HG03432 (cell line): ENCODE data around the gene KCNK15.
"Not testable (repeated sequence)": the region's sequence is repeated elsewhere in the genome, so short reads cannot be mapped to it uniquely, and the experiment has no call there.

Experiments
- ATAC-seq: cut with Tn5 transposase; IDR thresholded peaks from one replicate; pipeline ENCODE4 v1.9.1; 2021; ENCODE audit warnings: mild to moderate bottlenecking, moderate library complexity; ENCODE audit not compliant: unreplicated experiment

The KCNK15 gene

DNA sequence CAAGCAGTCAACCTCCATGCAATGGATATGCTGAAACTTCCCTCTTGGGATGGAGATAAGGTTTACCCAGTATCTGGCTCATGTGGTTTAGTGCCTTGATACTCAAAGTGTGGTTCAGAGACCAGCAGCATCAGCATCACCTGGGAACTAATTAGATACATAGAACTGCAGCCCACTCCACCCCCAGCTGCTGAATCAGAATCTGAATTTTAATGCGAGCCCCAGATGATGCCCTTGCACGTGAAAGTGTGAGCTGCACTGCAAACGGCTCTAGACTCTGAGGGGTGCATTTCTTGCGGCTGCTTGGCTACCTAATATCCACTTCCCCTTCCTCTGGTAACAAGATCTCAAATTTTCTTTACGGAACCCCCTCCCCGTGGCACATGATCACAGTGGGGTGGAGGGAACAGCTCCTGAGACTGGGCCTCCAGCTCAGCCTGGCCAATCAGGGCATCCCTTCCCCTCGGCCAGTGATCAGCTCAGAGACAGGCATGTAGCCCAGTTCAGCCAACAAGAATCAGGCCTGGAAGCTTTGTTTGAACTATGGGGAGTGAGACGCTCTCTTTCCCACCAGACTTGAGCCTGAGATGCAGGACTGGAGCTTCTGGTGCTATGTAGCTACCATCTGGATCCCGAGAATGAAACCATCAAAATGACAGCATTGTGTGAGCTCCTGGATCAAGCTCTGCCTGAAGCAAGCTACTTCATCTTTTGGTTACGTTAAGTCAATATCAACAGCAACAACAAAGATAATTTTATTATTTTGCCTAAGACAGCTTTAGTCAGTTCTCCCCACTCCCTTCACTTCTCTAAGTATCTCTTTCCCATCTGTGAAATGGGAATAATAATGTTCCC is 12.8 kb downstream of the KCNK15 start:
- ATAC-seq = no peak

- ATAC-seq = no peak
Observed at GRCh38 chr20:44759595-44759994, 13.9 kb downstream of the KCNK15 start.

GRCh38 chr20:44761423-44761822 is 15.8 kb downstream of the KCNK15 start:
- ATAC-seq = no peak

DNA sequence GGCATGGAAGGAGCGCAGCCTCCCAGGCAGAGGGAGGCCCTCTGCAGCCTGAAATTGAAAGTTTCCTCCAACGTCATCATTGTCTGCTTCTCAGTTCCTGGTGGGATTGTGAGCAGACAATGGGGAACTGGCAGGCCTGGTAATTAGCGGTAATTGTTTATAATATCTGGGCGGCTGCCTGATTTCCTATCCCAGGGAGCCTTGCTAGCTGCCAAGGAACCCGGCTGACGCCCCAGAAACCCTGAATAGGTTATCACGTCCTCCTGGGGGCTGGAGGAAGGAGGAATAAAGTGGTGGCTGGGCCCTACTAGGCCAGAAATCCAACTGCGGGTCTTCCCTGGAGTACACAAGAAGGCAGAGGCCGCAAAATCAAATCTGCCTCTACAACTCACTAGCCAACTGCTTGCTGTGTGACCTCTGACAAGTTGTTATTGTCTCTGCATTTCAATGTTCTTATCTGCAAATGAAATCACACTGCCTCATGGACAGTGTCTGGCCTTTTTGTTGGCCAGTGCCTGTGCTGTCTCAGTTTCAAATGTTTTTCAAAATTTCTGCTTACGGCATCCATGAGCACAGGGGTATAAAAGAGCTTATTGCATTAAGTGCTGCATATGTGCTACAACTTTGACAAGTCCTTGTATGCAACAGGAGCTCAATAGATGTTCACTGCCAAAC is 16.9 kb downstream of the KCNK15 start:
- ATAC-seq = no peak

- ATAC-seq = not testable (repeated sequence)
Observed at GRCh38 chr20:44763798-44764197, 18.1 kb downstream of the KCNK15 start.

GRCh38 chr20:44765091-44765490 is 19.4 kb downstream of the KCNK15 start:
- no peak for ATAC-seq

- no peak for ATAC-seq
Observed at GRCh38 chr20:44765701-44766347, 20.2 kb downstream of the KCNK15 start.

GRCh38 chr20:44768256-44768655 is 22.6 kb downstream of the KCNK15 start:
- no peak for ATAC-seq

DNA sequence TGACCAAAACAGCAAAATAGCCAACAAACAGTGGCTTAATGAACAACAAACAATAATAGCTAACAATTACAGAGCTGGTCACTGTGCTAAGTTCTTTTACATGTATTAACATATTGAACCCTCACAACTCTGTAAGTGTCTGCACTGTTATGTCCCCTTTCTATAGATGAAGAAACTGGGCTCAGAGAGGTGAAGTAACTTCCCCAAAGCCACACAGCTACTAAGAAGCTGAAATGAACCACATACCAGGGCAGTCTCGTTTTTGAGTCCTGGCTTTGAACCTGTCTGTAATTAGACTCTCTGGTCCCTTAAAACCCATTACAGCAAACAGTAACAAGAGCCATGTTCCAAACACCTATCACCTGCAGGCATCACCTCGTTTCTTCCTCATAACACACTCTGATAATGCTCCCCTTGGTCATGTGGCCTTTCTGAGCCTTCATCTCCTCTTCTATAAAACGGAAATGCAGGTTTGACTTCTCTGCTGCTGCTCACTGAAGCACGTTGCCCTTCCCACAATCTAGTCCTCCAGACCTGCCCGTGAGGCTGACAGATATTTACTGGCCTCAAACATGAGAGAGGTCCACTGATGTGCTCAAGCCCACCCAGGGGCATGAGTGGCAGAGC is 23.3 kb downstream of the KCNK15 start:
- ATAC-seq = no peak

- ATAC-seq = no peak
Observed at GRCh38 chr20:44769481-44769863, 23.8 kb downstream of the KCNK15 start.

DNA sequence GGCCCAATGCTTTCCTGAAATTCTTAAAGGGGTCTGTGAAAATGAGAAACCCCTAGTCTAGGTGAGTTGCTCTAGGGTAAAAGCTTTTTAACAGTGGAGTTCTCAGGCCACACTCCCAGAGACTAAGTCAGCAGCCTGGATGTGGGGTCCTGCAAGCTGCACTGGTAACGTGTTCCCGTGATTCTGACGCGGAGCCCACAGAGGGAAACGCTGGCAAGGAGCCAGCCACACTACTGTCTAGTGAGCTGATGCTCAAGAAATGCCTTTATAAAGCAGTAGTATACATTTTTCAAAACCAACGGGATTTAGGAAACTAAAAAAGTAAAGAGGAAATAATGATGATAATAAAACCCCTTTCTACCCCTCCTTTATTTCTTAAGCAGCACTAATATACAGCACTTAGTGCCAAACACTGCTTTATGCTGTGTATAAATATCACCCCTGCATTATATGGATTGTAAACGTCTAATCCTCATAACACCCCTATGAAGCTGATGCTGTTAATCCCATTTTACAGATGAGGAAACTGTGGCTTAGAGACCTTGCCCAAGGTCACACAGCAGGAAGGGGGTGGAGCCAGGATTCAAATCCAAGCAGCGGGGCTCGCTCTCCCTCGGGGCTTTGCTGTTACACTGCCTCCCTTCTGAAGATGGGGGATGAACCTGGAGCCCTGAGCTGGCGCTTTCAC is 25.0 kb downstream of the KCNK15 start:
- ATAC-seq = no peak

- no peak for ATAC-seq
Observed at GRCh38 chr20:44771172-44771535, 25.5 kb downstream of the KCNK15 start.

- ATAC-seq = no peak
Observed at GRCh38 chr20:44772636-44773035, 27.0 kb downstream of the KCNK15 start.

GRCh38 chr20:44773070-44773829 is 27.6 kb downstream of the KCNK15 start:
- ATAC-seq = no peak

GRCh38 chr20:44776980-44777379 is 31.3 kb downstream of the KCNK15 start:
- ATAC-seq = no peak

DNA sequence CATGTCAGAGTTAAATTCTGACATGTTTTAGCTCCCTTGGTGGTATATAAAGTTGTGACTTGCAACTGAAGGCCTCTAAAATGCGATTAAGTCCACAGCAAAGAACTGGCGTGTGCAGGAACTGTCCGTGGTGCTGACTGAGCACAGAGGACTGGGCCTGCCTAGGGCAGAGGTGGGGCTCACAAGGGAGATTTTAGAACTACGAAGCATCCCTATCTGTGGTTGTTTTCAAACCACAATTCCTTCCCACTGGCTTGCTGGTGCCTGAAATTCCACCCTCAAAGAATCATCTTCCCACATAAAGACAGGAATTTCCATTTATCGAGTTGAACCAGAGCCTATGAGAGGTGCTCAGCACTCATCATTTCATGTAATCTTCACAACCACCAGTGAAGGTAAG is 34.6 kb downstream of the KCNK15 start:
- ATAC-seq = no peak

- ATAC-seq = no peak
Observed at GRCh38 chr20:44781118-44781517, 35.5 kb downstream of the KCNK15 start.

GRCh38 chr20:44781791-44782190 is 36.1 kb downstream of the KCNK15 start:
- ATAC-seq = no peak

DNA sequence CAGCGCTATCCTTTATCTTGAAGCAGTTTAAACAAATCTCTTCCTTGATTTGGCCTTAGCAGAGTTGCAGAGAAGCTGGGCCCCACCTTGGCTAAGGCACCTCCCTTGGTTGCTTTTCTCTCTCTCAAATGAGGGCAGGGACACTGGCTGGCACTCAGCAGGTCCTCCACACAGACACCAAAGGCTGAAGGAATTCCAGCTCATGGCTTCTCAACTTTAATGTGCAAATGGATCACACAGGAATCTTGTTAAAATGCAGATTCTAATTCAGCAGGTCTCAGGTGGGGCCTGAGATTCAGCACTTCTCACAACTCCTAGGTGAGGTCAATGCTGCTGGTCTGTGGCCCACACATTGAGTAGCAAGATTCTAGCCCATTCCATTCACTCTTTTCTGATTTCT is 39.0 kb downstream of the KCNK15 start:
- ATAC-seq = no peak

DNA sequence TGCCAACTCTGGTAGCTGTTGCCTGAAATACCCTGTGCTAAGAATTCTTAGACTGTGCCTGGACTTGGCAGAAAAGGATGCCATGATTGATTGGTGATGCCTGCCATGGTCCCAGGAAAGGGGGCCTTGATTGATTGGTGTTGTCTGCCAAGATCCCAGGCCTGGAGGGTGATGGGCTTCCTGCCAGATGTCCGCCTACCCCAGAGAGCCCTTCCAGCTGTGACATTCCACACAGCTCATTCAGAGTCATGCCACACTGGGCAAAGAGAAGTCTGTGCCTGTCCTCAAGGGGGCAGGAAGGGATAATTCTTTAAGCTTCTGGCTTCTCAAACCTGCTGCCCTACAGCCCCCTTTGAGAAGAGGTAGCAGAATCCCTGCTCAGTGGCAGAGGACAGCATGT is 40.1 kb downstream of the KCNK15 start:
- ATAC-seq = no peak
